GM12878 (cell line): ENCODE measurements around the gene HNMT. TPM values are rescaled to one million over a fixed set of nuclear protein-coding genes. Genes with fewer than 3 reads are reported as not detected.

ENCODE experiments used
- ATAC-seq: fragments of 200-7000 bp; cut with Tn5 transposase; 3 replicates; pipeline ENCODE4 v1.9.1; 2020; ENCODE audit warnings: mild to moderate bottlenecking, moderate library complexity
- BruUV-seq: library from RNA; stranded (reverse); fragments of 400-500 nt; replicated peaks from 2 replicates; lab custom pipeline; 2021; lab: Mats Ljungman, UMichigan
- CTCF ChIA-PET: fragments of 300-600 bp; sonication (Branson Sonifier 250); formaldehyde crosslinking; extraction: SDS; loops from one replicate; lab custom pipeline; 2021; ENCODE audit warnings: inconsistent platforms; lab: Yijun Ruan, JAX
- POLR2A ChIA-PET: fragments of 350-600 bp; formaldehyde crosslinking; extraction: SDS; loops from one replicate; lab custom pipeline; 2021; ENCODE audit warnings: inconsistent platforms; lab: Charles Lee
- RAD21 ChIA-PET: fragments of 300-600 bp; sonication (Branson Sonifier 250); formaldehyde crosslinking; loops from one replicate; lab custom pipeline; 2023; ENCODE audit warnings: antibody characterized with exemption; ENCODE audit not compliant: unreplicated experiment; lab: Charles Lee
- SMC1A ChIA-PET: fragments of 300-600 bp; sonication (Branson Sonifier 250); formaldehyde crosslinking; loops from one replicate; lab custom pipeline; 2023; ENCODE audit not compliant: unreplicated experiment, uncharacterized antibody; lab: Charles Lee
- DNase-seq: peaks from one replicate; pipeline ENCODE4 v3.0.0-alpha.2; 2011; ENCODE audit warnings: low read depth, low spot score
- FAIRE-seq: peaks from 3 replicates; lab custom pipeline; 2011; peaks lifted over from hg19 to GRCh38; lab: Jason Lieb, UNC
- H2AFZ ChIP-seq: 2 replicates; pipeline ENCODE4 v1.6.0; 2011; ENCODE audit warnings: low read depth, low read length, control low read depth; ENCODE audit not compliant: control insufficient read depth
- H3K27ac ChIP-seq: 2 replicates; pipeline ENCODE4 v1.5.1; 2011; ENCODE audit warnings: control low read depth; ENCODE audit not compliant: control insufficient read depth, insufficient read depth
- H3K27me3 ChIP-seq, 2 experiments: replicated peaks in 1 of 2; 2 replicates each; pipeline versions ENCODE4 v1.6.0 to v1.6.1; 2011; ENCODE audit warnings: low read length in 1 of 2; ENCODE audit not compliant: control insufficient read depth in 2 of 2, insufficient read depth in 2 of 2
- H3K36me3 ChIP-seq, 2 experiments: 2 replicates each; pipeline ENCODE4 v1.5.1; 2011; ENCODE audit warnings: low read length in 1 of 2; ENCODE audit not compliant: control insufficient read depth in 2 of 2, insufficient read depth in 2 of 2
- H3K4me1 ChIP-seq: 2 replicates; pipeline ENCODE4 v1.6.1; 2011; ENCODE audit warnings: mild to moderate bottlenecking, low read length, moderate library complexity, mixed read lengths; ENCODE audit not compliant: control insufficient read depth, insufficient read depth
- H3K4me2 ChIP-seq: 2 replicates; pipeline ENCODE4 v1.6.0; 2011; ENCODE audit warnings: control low read depth; ENCODE audit not compliant: control insufficient read depth, insufficient read depth
- H3K4me3 ChIP-seq: fragments of 200-600 bp; sonication (generic); 2 replicates; pipeline ENCODE4 v1.5.1; 2016
- H3K79me2 ChIP-seq: 2 replicates; pipeline ENCODE4 v1.6.0; 2011; ENCODE audit warnings: low read length; ENCODE audit not compliant: control insufficient read depth, insufficient read depth
- H3K9ac ChIP-seq: 2 replicates; pipeline ENCODE4 v1.8.0; 2011; ENCODE audit warnings: low read length, control low read depth, mixed read lengths; ENCODE audit not compliant: control insufficient read depth, insufficient read depth
- H3K9me3 ChIP-seq: replicated peaks from 3 replicates; pipeline ENCODE4 v1.5.1; 2011; ENCODE audit warnings: mild to moderate bottlenecking, low read length; ENCODE audit not compliant: control insufficient read depth, insufficient read depth
- H4K20me1 ChIP-seq: 2 replicates; pipeline ENCODE4 v1.6.0; 2011; ENCODE audit not compliant: control insufficient read depth, insufficient read depth
- ATF2 ChIP-seq: IDR thresholded peaks from 2 replicates; pipeline ENCODE4 v1.6.1; 2012; ENCODE audit warnings: low read length, inconsistent platforms
- BHLHE40 ChIP-seq, 2 experiments: fragments of 450-650 bp in 1 of 2; IDR thresholded peaks; 2 replicates each; pipeline ENCODE4 v1.6.1; 2011 to 2017; ENCODE audit warnings: low read depth in 2 of 2, borderline replicate concordance in 1 of 2, improper control_type of control experiment in 1 of 2, low read length in 1 of 2, mild to moderate bottlenecking in 1 of 2
- EGR1 ChIP-seq, 2 experiments: IDR thresholded peaks; 1 replicate in 1 of 2; 2 replicates in 1 of 2; pipeline ENCODE4 v1.6.1; 2011 to 2012; ENCODE audit warnings: low read depth in 2 of 2, low read length in 2 of 2, borderline replicate concordance in 1 of 2, mild to moderate bottlenecking in 1 of 2, moderate library complexity in 1 of 2
- KDM1A ChIP-seq: fragments of 200-600 bp; sonication (generic); IDR thresholded peaks from 2 replicates; pipeline ENCODE4 v1.6.1; 2016; ENCODE audit warnings: borderline replicate concordance
- MLLT1 ChIP-seq: fragments of 450-650 bp; IDR thresholded peaks from 2 replicates; pipeline ENCODE4 v1.6.1; 2016; ENCODE audit warnings: mild to moderate bottlenecking
- MXI1 ChIP-seq: fragments of 150-350 bp; IDR thresholded peaks from 2 replicates; pipeline ENCODE4 v1.6.1; 2011; ENCODE audit warnings: low read depth, mild to moderate bottlenecking, inconsistent platforms, low read length, improper control_type of control experiment
- NFYB ChIP-seq: IDR thresholded peaks from 2 replicates; pipeline ENCODE4 v1.6.1; 2011; ENCODE audit warnings: low read depth, mild to moderate bottlenecking, low read length, improper control_type of control experiment, moderate library complexity; ENCODE audit not compliant: insufficient read depth
- RB1 ChIP-seq: fragments of 450-650 bp; formaldehyde crosslinking; IDR thresholded peaks from 2 replicates; pipeline ENCODE4 v1.6.1; 2017; ENCODE audit warnings: mild to moderate bottlenecking, borderline replicate concordance
- RELB ChIP-seq: fragments of 450-650 bp; IDR thresholded peaks from 2 replicates; pipeline ENCODE4 v1.6.1; 2017; ENCODE audit warnings: low read depth, mild to moderate bottlenecking, moderate library complexity
- SIX5 ChIP-seq: IDR thresholded peaks from 2 replicates; pipeline ENCODE4 v1.6.1; 2011; ENCODE audit warnings: mild to moderate bottlenecking, low read depth, low read length, moderate library complexity; ENCODE audit not compliant: severe bottlenecking
- SMARCA5 ChIP-seq: fragments of 450-650 bp; IDR thresholded peaks from 2 replicates; pipeline ENCODE4 v1.6.1; 2017; ENCODE audit warnings: mild to moderate bottlenecking
- SMC3 ChIP-seq: IDR thresholded peaks from 2 replicates; pipeline ENCODE4 v1.6.1; 2011; ENCODE audit warnings: low read length, improper control_type of control experiment, borderline replicate concordance
- TAF1 ChIP-seq: IDR thresholded peaks from 2 replicates; pipeline ENCODE4 v1.6.1; 2011; ENCODE audit warnings: mild to moderate bottlenecking, low read depth, low read length, borderline replicate concordance
- TBL1XR1 ChIP-seq: IDR thresholded peaks from 2 replicates; pipeline ENCODE4 v1.6.1; 2012; ENCODE audit warnings: low read depth, low read length, improper control_type of control experiment
- TCF7 ChIP-seq: IDR thresholded peaks from 2 replicates; pipeline ENCODE4 v1.6.1; 2014; ENCODE audit warnings: antibody characterized with exemption, borderline replicate concordance
- WGBS: methylation state at CpG from one replicate; pipeline ENCODE4 v1.1.6; 2016; ENCODE audit warnings: low lambda C conversion rate; ENCODE audit not compliant: insufficient replicate concordance, insufficient coverage; ENCODE audit errors: missing lambda C conversion rate; 5-methylcytosine and 5-hydroxymethylcytosine counted together
- in situ Hi-C: fragments of 300-500 bp; cut with MboI; formaldehyde crosslinking; loops from 9 replicates; pipeline ENCODE4 v1.14.3; 2018; ENCODE audit warnings: mixed read lengths
- intact Hi-C: fragments of 100-400 bp; cut with micrococcal nuclease; formaldehyde crosslinking; loops from one replicate; pipeline ENCODE4 v1.14.2; 2022; ENCODE audit not compliant: unreplicated experiment
- polyA plus RNA-seq, 11 experiments: library from polyadenylated mRNA; depleted of rRNA in 4 of 11; unstranded in 6 of 11; stranded (reverse) in 5 of 11; fragments of >200 nt; fragmentation: Nextera tagmentation in 4 of 11; fragmentation: Illumina TruSeq in 1 of 11; extraction: Ambion mirVana in 4 of 11; extraction: Trizol in 1 of 11; gene quantifications; 1 replicate in 1 of 11; 2 replicates in 10 of 11; pipeline versions ENCODE4 v1.2.1 to v1.2.3, GENCODE V29; 2011 to 2016; ENCODE audit warnings: inconsistent platforms in 2 of 11, missing spikeins in 2 of 11, low read depth in 1 of 11
- total RNA-seq, 4 experiments: library from RNA; depleted of rRNA in 3 of 4; stranded (reverse); fragments of >200 nt in 3 of 4; fragmentation: Illumina TruSeq in 1 of 4; extraction: Trizol in 1 of 4; gene quantifications; 2 replicates each; pipeline versions ENCODE4 v1.2.1 to v1.2.3, GENCODE V29; 2013 to 2021

The HNMT gene
- total and polyA plus RNA-seq, 10 of the 15 experiments (the other 5 are each of a cell fraction or from before 2014, with no cell fraction given) = not detected

- DNase-seq (no peak), ATAC-seq (no peak), FAIRE-seq (no peak)
- no TSS peak for BruUV-seq
- ChIA-PET CTCF (interaction anchor here (1.1 to 1.6 kb wide), 2 partner anchors 10 to 11 kb away, joined by 3 to 4 read pairs; no protein-coding TSS in a partner anchor), RAD21 (no interaction called here), POLR2A (no interaction called here), SMC1A (no interaction called here)
- no peaks in the 10 kb centered on the region for H3K27me3 ChIP-seq
- no peak overlapping the region for H2AFZ ChIP-seq
- no peaks in the 10 kb centered on the region for H4K20me1 ChIP-seq
- WGBS = 66% methylated on average over 4 of the region's 4 CpGs
- H3K4me3 ChIP-seq = no peak overlapping the region
- TF ChIP-seq ATF2 = no peak
- TF ChIP-seq SIX5 = no peak
- no peak for TF ChIP-seq TCF7
- no peak for TF ChIP-seq KDM1A
- H3K9me3 ChIP-seq = no peaks in the 10 kb centered on the region; the same call in 2 of the 3 replicates
- H3K9ac ChIP-seq = no peak overlapping the region
- no peaks in the 10 kb centered on the region for H3K36me3 ChIP-seq
- H3K27ac ChIP-seq = no peak overlapping the region
- in situ Hi-C loops = no loop called here
- H3K4me1 ChIP-seq = no peaks in the 10 kb centered on the region
- no peak overlapping the region for H3K4me2 ChIP-seq
- H3K79me2 ChIP-seq = no peaks in the 10 kb centered on the region
- intact Hi-C loops = no loop called here
These were observed 4.0 kb upstream of the HNMT start for GRCh38 chr2:137960223-137960622.

GRCh38 chr2:137961602-137962001 is 2.7 kb upstream of the HNMT start:
- no peak overlapping the region for H3K4me3 ChIP-seq
- ChIA-PET SMC1A (no interaction called here), POLR2A (no interaction called here), RAD21 (no interaction called here), CTCF (no interaction called here)
- no TSS peak for BruUV-seq
- no peak overlapping the region for H3K9ac ChIP-seq
- no peak overlapping the region for H3K4me2 ChIP-seq
- no peak for ATAC-seq
- H3K36me3 ChIP-seq = no peaks in the 10 kb centered on the region
- no peaks in the 10 kb centered on the region for H3K4me1 ChIP-seq
- no peak overlapping the region for H2AFZ ChIP-seq
- H4K20me1 ChIP-seq = no peaks in the 10 kb centered on the region
- DNase-seq = no peak
- H3K27me3 ChIP-seq = no peaks in the 10 kb centered on the region
- no peak for FAIRE-seq
- in situ Hi-C loops (no loop called here), intact Hi-C loops (no loop called here)
- H3K79me2 ChIP-seq = no peaks in the 10 kb centered on the region
- H3K27ac ChIP-seq = no peak overlapping the region
- no peaks in the 10 kb centered on the region for H3K9me3 ChIP-seq
- TF ChIP-seq BHLHE40 (IDR thresholded peaks at IDR 0.05; ENCODE audit: borderline replicate concordance in 1 of 2, low read depth in 2 of 2, low read length in 1 of 2) = no peak
- TF ChIP-seq RELB = no peak
- TF ChIP-seq SMC3 = no peak
- TF ChIP-seq RB1 = no peak
- no peak for TF ChIP-seq EGR1 (IDR thresholded peaks at IDR 0.05; ENCODE audit: borderline replicate concordance in 1 of 2, low read depth in 2 of 2, low read length in 2 of 2)
- no peak for TF ChIP-seq SMARCA5
- TF ChIP-seq MLLT1 = no peak
- no peak for TF ChIP-seq MXI1
- no peak for TF ChIP-seq TAF1
- no peak for TF ChIP-seq NFYB
- no peak for TF ChIP-seq TBL1XR1
